ENCODE data around the gene RASA3. TPM values are rescaled to one million over a fixed set of nuclear protein-coding genes. Genes with fewer than 3 reads are reported as not detected.

Gene RASA3
- total and polyA plus RNA-seq, 10 of the 15 experiments (the other 5 are each of a cell fraction or from before 2014, with no cell fraction given), result 0.79 to 33.9 (median 17.6) TPM

DNA sequence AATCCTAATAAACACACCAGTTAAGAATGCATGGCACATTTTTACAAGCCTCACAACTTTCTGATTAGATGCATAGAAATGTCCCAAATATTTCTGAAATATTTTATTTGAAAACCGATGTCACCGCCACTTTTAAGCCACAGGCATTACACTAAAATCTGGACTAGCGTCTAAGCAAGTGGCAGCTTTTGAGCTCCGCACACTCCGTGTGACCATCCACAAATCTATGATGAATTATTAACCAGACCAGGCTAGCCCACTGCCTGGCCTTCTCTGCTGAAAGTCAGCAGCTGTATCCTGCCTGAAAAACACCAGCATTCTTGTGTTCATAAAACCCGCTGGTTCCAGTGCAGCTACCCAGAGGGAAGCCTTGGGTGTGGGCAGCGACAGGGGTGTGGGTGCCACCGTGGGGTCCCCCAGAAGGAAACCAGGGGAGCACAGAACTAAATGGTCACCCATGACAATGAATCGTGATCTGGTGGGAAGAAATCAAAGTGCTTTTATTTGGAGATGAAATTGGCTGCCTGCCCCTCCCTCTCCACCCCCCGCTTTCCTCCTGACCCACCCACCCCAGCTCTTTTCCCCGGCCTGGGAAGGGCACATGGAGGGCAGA lies 13.8 kb downstream of the RASA3 start (continued):
- TF ChIP-seq, protein P1, sequence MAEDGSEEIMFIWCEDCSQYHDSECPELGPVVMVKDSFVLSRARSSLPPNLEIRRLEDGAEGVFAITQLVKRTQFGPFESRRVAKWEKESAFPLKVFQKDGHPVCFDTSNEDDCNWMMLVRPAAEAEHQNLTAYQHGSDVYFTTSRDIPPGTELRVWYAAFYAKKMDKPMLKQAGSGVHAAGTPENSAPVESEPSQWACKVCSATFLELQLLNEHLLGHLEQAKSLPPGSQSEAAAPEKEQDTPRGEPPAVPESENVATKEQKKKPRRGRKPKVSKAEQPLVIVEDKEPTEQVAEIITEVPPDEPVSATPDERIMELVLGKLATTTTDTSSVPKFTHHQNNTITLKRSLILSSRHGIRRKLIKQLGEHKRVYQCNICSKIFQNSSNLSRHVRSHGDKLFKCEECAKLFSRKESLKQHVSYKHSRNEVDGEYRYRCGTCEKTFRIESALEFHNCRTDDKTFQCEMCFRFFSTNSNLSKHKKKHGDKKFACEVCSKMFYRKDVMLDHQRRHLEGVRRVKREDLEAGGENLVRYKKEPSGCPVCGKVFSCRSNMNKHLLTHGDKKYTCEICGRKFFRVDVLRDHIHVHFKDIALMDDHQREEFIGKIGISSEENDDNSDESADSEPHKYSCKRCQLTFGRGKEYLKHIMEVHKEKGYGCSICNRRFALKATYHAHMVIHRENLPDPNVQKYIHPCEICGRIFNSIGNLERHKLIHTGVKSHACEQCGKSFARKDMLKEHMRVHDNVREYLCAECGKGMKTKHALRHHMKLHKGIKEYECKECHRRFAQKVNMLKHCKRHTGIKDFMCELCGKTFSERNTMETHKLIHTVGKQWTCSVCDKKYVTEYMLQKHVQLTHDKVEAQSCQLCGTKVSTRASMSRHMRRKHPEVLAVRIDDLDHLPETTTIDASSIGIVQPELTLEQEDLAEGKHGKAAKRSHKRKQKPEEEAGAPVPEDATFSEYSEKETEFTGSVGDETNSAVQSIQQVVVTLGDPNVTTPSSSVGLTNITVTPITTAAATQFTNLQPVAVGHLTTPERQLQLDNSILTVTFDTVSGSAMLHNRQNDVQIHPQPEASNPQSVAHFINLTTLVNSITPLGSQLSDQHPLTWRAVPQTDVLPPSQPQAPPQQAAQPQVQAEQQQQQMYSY (CRISPR knock-in tag; IDR thresholded peaks at IDR 0.05), result no peak
- TF ChIP-seq CHD4 (IDR thresholded peaks at IDR 0.05) (no peak), CTCF (IDR thresholded peaks at IDR 0.05 in 2 of 3, conservative IDR thresholded peaks at IDR 0.05 in 1 of 3; ENCODE audit: control insufficient read depth in 2 of 3, extremely low read depth in 1 of 3, insufficient read depth in 1 of 3, low read depth in 3 of 3, low read length in 3 of 3) (no peak), NFXL1 (IDR thresholded peaks at IDR 0.05; ENCODE audit: borderline replicate concordance) (no peak)
- TF ChIP-seq, protein P2, sequence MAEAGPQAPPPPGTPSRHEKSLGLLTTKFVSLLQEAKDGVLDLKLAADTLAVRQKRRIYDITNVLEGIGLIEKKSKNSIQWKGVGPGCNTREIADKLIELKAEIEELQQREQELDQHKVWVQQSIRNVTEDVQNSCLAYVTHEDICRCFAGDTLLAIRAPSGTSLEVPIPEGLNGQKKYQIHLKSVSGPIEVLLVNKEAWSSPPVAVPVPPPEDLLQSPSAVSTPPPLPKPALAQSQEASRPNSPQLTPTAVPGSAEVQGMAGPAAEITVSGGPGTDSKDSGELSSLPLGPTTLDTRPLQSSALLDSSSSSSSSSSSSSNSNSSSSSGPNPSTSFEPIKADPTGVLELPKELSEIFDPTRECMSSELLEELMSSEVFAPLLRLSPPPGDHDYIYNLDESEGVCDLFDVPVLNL (IDR thresholded peaks at IDR 0.05; ENCODE audit: low read depth, low read length), result no peak

All from GM12878 (cell line).